ENCODE results near the gene ASPG.
A peak's percentile ranks its signal among the peaks of the same experiment; 100 is the strongest.

The ASPG gene

DNA sequence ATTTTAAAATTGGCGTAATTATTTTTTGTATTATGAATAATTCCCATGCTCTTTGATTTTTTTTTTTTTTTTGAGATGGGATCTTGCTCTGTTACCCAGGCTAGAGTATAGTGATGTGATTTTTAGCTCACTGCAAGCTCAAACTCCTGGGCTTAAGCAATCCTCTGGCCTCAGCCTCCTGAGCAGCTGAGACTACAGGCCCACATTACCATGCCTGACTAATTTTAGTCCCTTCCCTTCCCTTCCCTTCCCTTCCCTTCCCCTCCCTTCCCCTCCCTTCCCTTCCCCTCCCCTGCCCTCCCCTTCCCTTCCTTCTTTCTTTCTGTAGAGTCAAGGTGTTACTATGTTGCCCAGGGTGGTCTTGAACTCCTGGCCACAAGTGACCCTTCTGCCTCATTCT is 43.5 kb downstream of the ASPG start:
- Histone ChIP-seq H3K27me3 (replicated peaks; ENCODE audit: control insufficient read depth, insufficient read depth, low read length) (peaks cover 8% of the 10 kb centered on the region), H3K4me3 (ENCODE audit: low read length) (no peak overlapping the region), H3K36me3 (ENCODE audit: control insufficient read depth, insufficient read depth, low read length, severe bottlenecking) (no peaks in the 10 kb centered on the region), H3K9ac (ENCODE audit: low read length) (no peak overlapping the region), H3K9me3 (ENCODE audit: control insufficient read depth, low read length) (peaks cover 37% of the 10 kb centered on the region), H3K4me1 (ENCODE audit: control insufficient read depth, insufficient read depth, low read length) (no peaks in the 10 kb centered on the region)
- DNase-seq (ENCODE audit: low read depth): no peak

DNA sequence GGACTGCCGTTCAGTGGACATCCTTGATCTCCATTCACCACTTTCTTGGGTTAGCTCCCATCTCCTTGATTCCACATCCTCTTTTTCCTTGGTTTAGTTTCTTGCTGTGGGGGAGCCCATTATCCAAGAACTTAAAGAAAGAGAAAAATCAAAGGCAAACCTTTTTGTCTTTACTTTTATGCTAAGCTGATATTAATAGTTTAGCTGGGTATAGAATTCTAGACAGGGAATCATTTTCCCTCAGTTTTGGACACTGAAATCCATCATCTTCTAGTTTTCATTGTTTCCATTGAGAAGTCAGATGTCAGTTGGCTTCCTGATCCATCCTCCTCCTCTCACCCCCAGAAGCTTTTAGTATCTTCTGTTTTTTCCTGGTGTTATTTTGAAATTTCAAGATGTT is 44.1 kb downstream of the ASPG start:
- Histone ChIP-seq H3K9ac (ENCODE audit: low read length) (no peak overlapping the region), H3K4me3 (ENCODE audit: low read length) (no peak overlapping the region), H3K9me3 (ENCODE audit: control insufficient read depth, low read length) (peaks cover 32% of the 10 kb centered on the region), H3K36me3 (ENCODE audit: control insufficient read depth, insufficient read depth, low read length, severe bottlenecking) (no peaks in the 10 kb centered on the region), H3K27me3 (replicated peaks; ENCODE audit: control insufficient read depth, insufficient read depth, low read length) (peaks cover 14% of the 10 kb centered on the region), H3K4me1 (ENCODE audit: control insufficient read depth, insufficient read depth, low read length) (no peaks in the 10 kb centered on the region)
- DNase-seq (ENCODE audit: low read depth): no peak

GRCh38 chr14:104130974-104131651 is 45.6 kb downstream of the ASPG start:
- Histone ChIP-seq H3K27me3 (replicated peaks; ENCODE audit: control insufficient read depth, insufficient read depth, low read length) (peaks cover 22% of the 10 kb centered on the region), H3K4me1 (ENCODE audit: control insufficient read depth, insufficient read depth, low read length) (no peaks in the 10 kb centered on the region), H3K36me3 (ENCODE audit: control insufficient read depth, insufficient read depth, low read length, severe bottlenecking) (no peaks in the 10 kb centered on the region), H3K9me3 (ENCODE audit: control insufficient read depth, low read length) (peaks cover 16% of the 10 kb centered on the region), H3K4me3 (ENCODE audit: low read length) (no peak overlapping the region), H3K9ac (ENCODE audit: low read length) (no peak overlapping the region)
- peak; percentile 58 for DNase-seq (ENCODE audit: low read depth)

DNA sequence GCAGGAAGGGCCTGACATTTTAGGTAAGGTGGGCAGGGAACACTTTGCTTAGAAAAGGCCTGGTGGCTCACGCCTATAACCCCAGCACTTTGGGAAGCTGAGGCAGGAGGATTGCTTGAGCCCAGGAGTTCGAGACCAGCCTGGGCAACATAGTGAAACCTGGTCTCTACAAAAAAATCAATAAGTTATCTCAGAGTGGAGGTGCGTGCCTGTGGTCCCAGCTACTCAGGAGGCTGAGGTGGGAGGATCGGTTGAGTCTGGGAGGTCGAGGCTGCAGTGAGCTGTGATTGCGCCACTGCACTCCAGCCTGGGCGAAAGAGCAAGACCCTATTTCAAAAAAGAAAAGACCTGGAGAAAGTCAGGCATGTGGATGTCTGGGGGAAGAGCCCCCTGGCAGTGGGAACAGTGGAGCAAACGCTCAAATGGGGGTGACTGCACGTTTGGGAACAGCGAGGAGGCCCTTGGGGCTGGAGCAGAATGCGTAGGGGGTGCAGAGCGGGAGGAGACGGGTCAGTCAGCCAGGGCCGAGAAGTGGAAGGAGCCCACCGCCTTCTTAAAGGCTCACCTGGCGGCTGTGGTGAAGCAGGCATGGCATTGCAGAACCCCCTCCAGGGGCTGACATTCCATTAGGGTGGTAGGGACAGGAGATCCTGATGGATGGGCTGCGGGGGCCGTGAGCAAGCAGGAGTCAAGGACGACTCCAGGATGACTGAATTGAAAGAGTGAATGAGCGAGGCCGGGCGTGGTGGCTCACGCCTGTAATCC is 46.6 kb downstream of the ASPG start:
- DNase-seq (ENCODE audit: low read depth): no peak
- peaks cover 29% of the 10 kb centered on the region for H3K27me3 ChIP-seq (replicated peaks; ENCODE audit: control insufficient read depth, insufficient read depth, low read length)

DNA sequence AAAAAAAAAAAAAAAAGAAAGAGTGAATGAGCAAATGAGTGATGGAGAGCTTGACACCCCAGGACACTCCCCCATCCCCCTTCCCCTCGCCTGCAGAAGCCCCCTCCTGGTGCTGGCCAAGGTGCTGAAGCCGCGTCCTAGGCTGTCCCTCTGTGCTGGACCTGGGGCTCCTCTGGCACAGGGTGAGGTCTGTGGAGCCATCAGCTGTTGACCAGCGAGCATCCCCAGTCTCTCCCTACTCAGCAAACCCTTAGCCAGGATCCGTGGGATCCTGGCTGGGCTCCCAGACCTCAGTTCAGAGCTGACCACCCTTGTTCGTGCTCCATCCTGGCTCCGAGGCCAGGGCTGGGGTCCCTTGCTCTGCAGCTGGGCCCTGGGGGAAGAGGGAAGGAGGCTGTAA is 47.5 kb downstream of the ASPG start:
- no peaks in the 10 kb centered on the region for H3K36me3 ChIP-seq (ENCODE audit: control insufficient read depth, insufficient read depth, low read length, severe bottlenecking)
- H3K9me3 ChIP-seq (ENCODE audit: control insufficient read depth, low read length): peaks cover 16% of the 10 kb centered on the region
- H3K4me3 ChIP-seq (ENCODE audit: low read length): no peak overlapping the region
- DNase-seq (ENCODE audit: low read depth): no peak
- H3K9ac ChIP-seq (ENCODE audit: low read length): no peak overlapping the region
- peaks cover 31% of the 10 kb centered on the region for H3K27me3 ChIP-seq (replicated peaks; ENCODE audit: control insufficient read depth, insufficient read depth, low read length)
- no peaks in the 10 kb centered on the region for H3K4me1 ChIP-seq (ENCODE audit: control insufficient read depth, insufficient read depth, low read length)

More for the DNA sequence above, 46.6 kb downstream of the ASPG start:
- H3K36me3 ChIP-seq (ENCODE audit: control insufficient read depth, insufficient read depth, low read length, severe bottlenecking): no peaks in the 10 kb centered on the region
- H3K4me1 ChIP-seq (ENCODE audit: control insufficient read depth, insufficient read depth, low read length): no peaks in the 10 kb centered on the region
- H3K9ac ChIP-seq (ENCODE audit: low read length): no peak overlapping the region
- H3K4me3 ChIP-seq (ENCODE audit: low read length): no peak overlapping the region
- peaks cover 16% of the 10 kb centered on the region for H3K9me3 ChIP-seq (ENCODE audit: control insufficient read depth, low read length)

DNA sequence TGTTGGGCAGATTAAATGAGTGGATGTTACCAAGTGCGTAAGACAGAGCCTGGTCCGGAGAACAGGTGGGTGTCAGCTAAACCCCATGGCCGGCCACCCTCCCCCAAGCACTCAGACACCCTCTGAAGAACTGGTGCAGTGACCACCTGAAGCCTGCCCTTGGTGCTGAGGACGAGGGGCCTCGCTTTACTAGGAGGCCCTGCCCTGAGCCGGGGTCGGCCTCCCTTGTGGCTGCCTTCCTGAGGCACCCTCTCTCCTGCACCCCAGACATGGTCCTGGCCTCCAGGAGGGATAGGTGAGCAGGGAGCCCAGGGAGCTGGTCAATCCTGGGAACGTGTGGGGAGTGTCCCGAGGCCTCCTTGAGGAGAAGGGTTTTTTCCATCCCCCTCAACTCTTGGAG is 48.0 kb downstream of the ASPG start:
- Histone ChIP-seq H3K4me3 (ENCODE audit: low read length) (no peak overlapping the region), H3K4me1 (ENCODE audit: control insufficient read depth, insufficient read depth, low read length) (no peaks in the 10 kb centered on the region), H3K36me3 (ENCODE audit: control insufficient read depth, insufficient read depth, low read length, severe bottlenecking) (no peaks in the 10 kb centered on the region), H3K9ac (ENCODE audit: low read length) (no peak overlapping the region), H3K27me3 (replicated peaks; ENCODE audit: control insufficient read depth, insufficient read depth, low read length) (peaks cover 31% of the 10 kb centered on the region), H3K9me3 (ENCODE audit: control insufficient read depth, low read length) (peaks cover 16% of the 10 kb centered on the region)
- no peak for DNase-seq (ENCODE audit: low read depth)

- H3K36me3 ChIP-seq (ENCODE audit: control insufficient read depth, insufficient read depth, low read length, severe bottlenecking): no peaks in the 10 kb centered on the region
- DNase-seq (ENCODE audit: low read depth): no peak
- peaks cover 34% of the 10 kb centered on the region for H3K27me3 ChIP-seq (replicated peaks; ENCODE audit: control insufficient read depth, insufficient read depth, low read length)
- H3K9ac ChIP-seq (ENCODE audit: low read length): no peak overlapping the region
- H3K4me1 ChIP-seq (ENCODE audit: control insufficient read depth, insufficient read depth, low read length): no peaks in the 10 kb centered on the region
- H3K9me3 ChIP-seq (ENCODE audit: control insufficient read depth, low read length): peaks cover 10% of the 10 kb centered on the region
- no peak overlapping the region for H3K4me3 ChIP-seq (ENCODE audit: low read length)
Observed at GRCh38 chr14:104134061-104134965, 48.8 kb downstream of the ASPG start.

DNA sequence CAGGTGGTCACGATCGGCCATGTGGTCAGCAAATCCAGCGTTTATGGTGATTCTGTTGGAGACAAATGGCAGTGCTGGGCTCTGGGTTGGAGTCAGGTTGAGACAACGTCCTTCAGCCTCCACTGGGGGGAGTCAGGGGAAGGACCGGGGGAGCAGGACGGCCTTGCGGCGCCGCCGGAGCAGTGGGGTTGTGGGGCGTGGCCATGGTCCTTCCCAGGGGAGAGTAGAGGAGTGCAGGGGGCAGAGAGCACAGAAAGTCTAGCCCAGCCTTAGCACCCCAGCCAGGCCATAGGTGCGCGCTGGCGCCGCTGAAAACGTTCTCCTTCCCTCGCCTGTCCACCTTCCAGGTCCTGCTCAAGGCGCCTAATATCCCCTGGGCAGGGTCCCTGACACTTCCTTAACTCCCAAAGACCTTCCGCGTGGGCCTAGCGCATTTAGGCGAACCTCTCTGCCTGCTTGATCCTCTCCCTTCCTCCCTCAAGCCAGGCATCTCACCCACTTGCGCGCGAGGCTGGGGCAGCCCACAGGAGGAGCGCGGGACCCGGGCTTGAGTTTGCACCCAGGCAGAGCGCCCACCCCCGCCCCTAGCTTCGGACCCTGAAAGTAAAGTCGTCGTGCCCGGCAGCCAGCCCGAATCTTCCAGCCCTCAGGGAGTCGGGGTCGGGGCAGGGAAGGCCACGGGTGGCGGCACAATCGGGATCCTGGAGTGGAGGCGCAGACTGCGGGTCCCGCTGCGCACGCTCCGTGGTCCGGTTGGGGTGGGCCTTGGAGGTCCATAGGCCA is 49.8 kb downstream of the ASPG start:
- Histone ChIP-seq H3K9ac (ENCODE audit: low read length) (no peak overlapping the region), H3K36me3 (ENCODE audit: control insufficient read depth, insufficient read depth, low read length, severe bottlenecking) (no peaks in the 10 kb centered on the region), H3K9me3 (ENCODE audit: control insufficient read depth, low read length) (no peaks in the 10 kb centered on the region), H3K4me1 (ENCODE audit: control insufficient read depth, insufficient read depth, low read length) (no peaks in the 10 kb centered on the region), H3K27me3 (replicated peaks; ENCODE audit: control insufficient read depth, insufficient read depth, low read length) (peaks cover 38% of the 10 kb centered on the region), H3K4me3 (ENCODE audit: low read length) (no peak overlapping the region)
- DNase-seq (ENCODE audit: low read depth): peak; percentile 22

DNA sequence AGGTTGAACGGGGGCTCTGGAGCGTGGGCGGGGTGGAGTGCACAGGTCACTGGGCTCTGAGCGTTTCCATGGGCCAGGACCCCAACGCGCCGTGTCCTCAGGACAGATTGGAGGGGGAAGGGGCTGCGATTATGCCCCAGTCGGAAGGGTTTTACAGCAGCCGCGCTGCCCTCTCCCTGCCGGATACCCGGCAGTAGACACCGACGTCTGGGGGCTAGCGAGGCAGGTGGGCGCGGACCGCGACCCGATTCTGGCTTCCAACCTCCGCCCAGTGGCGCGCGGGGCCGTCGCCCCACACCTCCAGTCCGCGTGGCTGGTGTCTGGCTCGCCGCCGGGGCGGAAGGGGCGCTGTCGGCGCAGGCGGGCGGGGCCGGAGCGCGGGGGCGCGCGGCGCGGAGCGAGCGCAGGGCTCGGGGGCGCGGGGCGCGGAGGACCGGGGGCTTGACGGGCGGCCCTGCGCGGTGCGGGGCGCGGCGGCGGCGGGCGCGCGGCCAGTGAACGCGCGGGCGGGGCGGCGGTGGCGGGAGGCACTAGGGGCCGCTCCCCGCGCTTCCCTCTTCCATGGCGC is 50.5 kb downstream of the ASPG start:
- no peaks in the 10 kb centered on the region for H3K4me1 ChIP-seq (ENCODE audit: control insufficient read depth, insufficient read depth, low read length)
- no peak overlapping the region for H3K4me3 ChIP-seq (ENCODE audit: low read length)
- H3K36me3 ChIP-seq (ENCODE audit: control insufficient read depth, insufficient read depth, low read length, severe bottlenecking): no peaks in the 10 kb centered on the region
- peak; percentile 7 for DNase-seq (ENCODE audit: low read depth)
- H3K9ac ChIP-seq (ENCODE audit: low read length): no peak overlapping the region
- peaks cover 38% of the 10 kb centered on the region for H3K27me3 ChIP-seq (replicated peaks; ENCODE audit: control insufficient read depth, insufficient read depth, low read length)
- H3K9me3 ChIP-seq (ENCODE audit: control insufficient read depth, low read length): no peaks in the 10 kb centered on the region

- Histone ChIP-seq H3K36me3 (ENCODE audit: control insufficient read depth, insufficient read depth, low read length, severe bottlenecking) (no peaks in the 10 kb centered on the region), H3K9me3 (ENCODE audit: control insufficient read depth, low read length) (no peaks in the 10 kb centered on the region), H3K9ac (ENCODE audit: low read length) (no peak overlapping the region), H3K27me3 (replicated peaks; ENCODE audit: control insufficient read depth, insufficient read depth, low read length) (peaks cover 39% of the 10 kb centered on the region), H3K4me3 (ENCODE audit: low read length) (no peak overlapping the region), H3K4me1 (ENCODE audit: control insufficient read depth, insufficient read depth, low read length) (no peaks in the 10 kb centered on the region)
- peak; percentile 11 for DNase-seq (ENCODE audit: low read depth)
Observed at GRCh38 chr14:104136472-104137296, 51.2 kb downstream of the ASPG start.

All from adipocyte (in vitro differentiated cells).